ENCODE data around the gene MYO3B.
"Not testable (repeated sequence)": the region's sequence is repeated elsewhere in the genome, so short reads cannot be mapped to it uniquely, and the experiment has no call there.

Gene MYO3B

GRCh38 chr2:170587922-170588321 is 410.0 kb downstream of the MYO3B start:
- no peak overlapping the region for H3K4me3 ChIP-seq (ENCODE audit: low read depth, low read length)

GRCh38 chr2:170588729-170589128 is 410.8 kb downstream of the MYO3B start:
- H3K4me3 ChIP-seq (ENCODE audit: low read depth, low read length): no peak overlapping the region

- no peak overlapping the region for H3K4me3 ChIP-seq (ENCODE audit: low read depth, low read length)
Observed at GRCh38 chr2:170596576-170596975, 418.6 kb downstream of the MYO3B start.

- no peak overlapping the region for H3K4me3 ChIP-seq (ENCODE audit: low read depth, low read length)
Observed at GRCh38 chr2:170598067-170598395, 420.1 kb downstream of the MYO3B start.

GRCh38 chr2:170601489-170601888 is 423.5 kb downstream of the MYO3B start:
- no peak overlapping the region for H3K4me3 ChIP-seq (ENCODE audit: low read depth, low read length)

GRCh38 chr2:170605862-170606261 is 427.9 kb downstream of the MYO3B start:
- H3K4me3 ChIP-seq (ENCODE audit: low read depth, low read length): no peak overlapping the region

- H3K4me3 ChIP-seq (ENCODE audit: low read depth, low read length): no peak overlapping the region
Observed at GRCh38 chr2:170607171-170607570, 429.2 kb downstream of the MYO3B start.

- no peak overlapping the region for H3K4me3 ChIP-seq (ENCODE audit: low read depth, low read length)
Observed at GRCh38 chr2:170610615-170611014, 432.7 kb downstream of the MYO3B start.

- H3K4me3 ChIP-seq (ENCODE audit: low read depth, low read length): not testable (repeated sequence)
Observed at GRCh38 chr2:170618948-170619347, 441.0 kb downstream of the MYO3B start.

GRCh38 chr2:170635094-170635493 is 457.1 kb downstream of the MYO3B start:
- H3K4me3 ChIP-seq (ENCODE audit: low read depth, low read length): not testable (repeated sequence)

GRCh38 chr2:170639635-170640034 is 461.7 kb downstream of the MYO3B start:
- no peak overlapping the region for H3K4me3 ChIP-seq (ENCODE audit: low read depth, low read length)

GRCh38 chr2:170641961-170642360 is 464.0 kb downstream of the MYO3B start:
- H3K4me3 ChIP-seq (ENCODE audit: low read depth, low read length): no peak overlapping the region

- H3K4me3 ChIP-seq (ENCODE audit: low read depth, low read length): no peak overlapping the region
Observed at GRCh38 chr2:170643346-170643745, 465.4 kb downstream of the MYO3B start.

GRCh38 chr2:170647741-170648436 is 469.9 kb downstream of the MYO3B start:
- no peak overlapping the region for H3K4me3 ChIP-seq (ENCODE audit: low read depth, low read length)

GRCh38 chr2:170651624-170652325 is 473.8 kb downstream of the MYO3B start:
- H3K4me3 ChIP-seq (ENCODE audit: low read depth, low read length): no peak overlapping the region

- H3K4me3 ChIP-seq (ENCODE audit: low read depth, low read length): no peak overlapping the region
Observed at GRCh38 chr2:170652637-170653417, 474.9 kb downstream of the MYO3B start.

- H3K4me3 ChIP-seq (ENCODE audit: low read depth, low read length): no peak overlapping the region
Observed at GRCh38 chr2:170656669-170657068, 478.7 kb downstream of the MYO3B start.

GRCh38 chr2:170660409-170660808 is 482.5 kb downstream of the MYO3B start:
- H3K4me3 ChIP-seq (ENCODE audit: low read depth, low read length): no peak overlapping the region

- H3K4me3 ChIP-seq (ENCODE audit: low read depth, low read length): no peak overlapping the region
Observed at GRCh38 chr2:170665743-170666142, 487.8 kb downstream of the MYO3B start.

- no peak overlapping the region for H3K4me3 ChIP-seq (ENCODE audit: low read depth, low read length)
Observed at GRCh38 chr2:170669909-170670308, 492.0 kb downstream of the MYO3B start.

- no peak overlapping the region for H3K4me3 ChIP-seq (ENCODE audit: low read depth, low read length)
Observed at GRCh38 chr2:170670651-170671050, 492.7 kb downstream of the MYO3B start.

GRCh38 chr2:170671079-170671478 is 493.1 kb downstream of the MYO3B start:
- no peak overlapping the region for H3K4me3 ChIP-seq (ENCODE audit: low read depth, low read length)

All from iPS-11a (cell line).